Fibroblast of lung (primary cell): Measurements from ENCODE around the gene CCDC180.

Experiments
- EZH2 ChIP-seq: IDR thresholded peaks from 2 replicates; pipeline ENCODE4 v1.5.1; 2012; ENCODE audit warnings: low read length, control low read depth, mild to moderate bottlenecking; ENCODE audit errors: missing control alignments
- TF ChIP-seq, protein P1 (sequence below), 2 donors: IDR thresholded peaks in 1 of 2; conservative IDR thresholded peaks in 1 of 2; 1 replicate in 1 of 2; 2 replicates in 1 of 2; pipeline ENCODE4 v1.5.1; 2011 to 2012; ENCODE audit warnings: low read length in 2 of 2, control low read depth in 1 of 2, inconsistent platforms in 1 of 2, low read depth in 1 of 2, mild to moderate bottlenecking in 1 of 2

DNA sequence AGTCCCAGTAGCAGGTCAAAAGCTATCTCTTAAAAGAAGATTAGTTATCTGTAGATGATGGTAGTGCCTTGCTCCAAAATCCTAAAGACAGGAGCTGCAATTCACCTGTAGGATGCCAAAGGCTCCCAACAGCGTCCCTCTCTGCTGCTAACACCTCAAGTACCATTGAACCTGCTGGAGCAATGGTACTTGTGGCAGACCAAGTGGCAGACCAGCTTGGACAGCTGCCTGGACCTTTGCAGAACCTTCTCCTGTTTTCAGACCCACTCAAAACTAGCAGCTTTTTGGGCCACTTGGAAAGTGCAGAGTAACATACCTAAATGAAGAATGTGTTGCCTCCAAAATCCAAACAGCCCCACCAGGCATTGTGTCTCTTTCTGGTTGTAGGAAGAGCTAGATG is 6.9 kb upstream of the CCDC180 start:
- TF ChIP-seq, protein P1, sequence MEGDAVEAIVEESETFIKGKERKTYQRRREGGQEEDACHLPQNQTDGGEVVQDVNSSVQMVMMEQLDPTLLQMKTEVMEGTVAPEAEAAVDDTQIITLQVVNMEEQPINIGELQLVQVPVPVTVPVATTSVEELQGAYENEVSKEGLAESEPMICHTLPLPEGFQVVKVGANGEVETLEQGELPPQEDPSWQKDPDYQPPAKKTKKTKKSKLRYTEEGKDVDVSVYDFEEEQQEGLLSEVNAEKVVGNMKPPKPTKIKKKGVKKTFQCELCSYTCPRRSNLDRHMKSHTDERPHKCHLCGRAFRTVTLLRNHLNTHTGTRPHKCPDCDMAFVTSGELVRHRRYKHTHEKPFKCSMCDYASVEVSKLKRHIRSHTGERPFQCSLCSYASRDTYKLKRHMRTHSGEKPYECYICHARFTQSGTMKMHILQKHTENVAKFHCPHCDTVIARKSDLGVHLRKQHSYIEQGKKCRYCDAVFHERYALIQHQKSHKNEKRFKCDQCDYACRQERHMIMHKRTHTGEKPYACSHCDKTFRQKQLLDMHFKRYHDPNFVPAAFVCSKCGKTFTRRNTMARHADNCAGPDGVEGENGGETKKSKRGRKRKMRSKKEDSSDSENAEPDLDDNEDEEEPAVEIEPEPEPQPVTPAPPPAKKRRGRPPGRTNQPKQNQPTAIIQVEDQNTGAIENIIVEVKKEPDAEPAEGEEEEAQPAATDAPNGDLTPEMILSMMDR (conservative IDR thresholded peaks at IDR 0.05 in 1 of 2, IDR thresholded peaks at IDR 0.05 in 1 of 2; ENCODE audit: low read depth in 1 of 2, low read length in 2 of 2): no peak
- TF ChIP-seq EZH2: no peak
